Effector CD4-positive, alpha-beta T cell (primary cell): ENCODE data around the gene SGPP2.

Experiments
- DNase-seq: peaks from one replicate; pipeline ENCODE4 v3.0.0-alpha.2; 2020

SGPP2 gene

DNA sequence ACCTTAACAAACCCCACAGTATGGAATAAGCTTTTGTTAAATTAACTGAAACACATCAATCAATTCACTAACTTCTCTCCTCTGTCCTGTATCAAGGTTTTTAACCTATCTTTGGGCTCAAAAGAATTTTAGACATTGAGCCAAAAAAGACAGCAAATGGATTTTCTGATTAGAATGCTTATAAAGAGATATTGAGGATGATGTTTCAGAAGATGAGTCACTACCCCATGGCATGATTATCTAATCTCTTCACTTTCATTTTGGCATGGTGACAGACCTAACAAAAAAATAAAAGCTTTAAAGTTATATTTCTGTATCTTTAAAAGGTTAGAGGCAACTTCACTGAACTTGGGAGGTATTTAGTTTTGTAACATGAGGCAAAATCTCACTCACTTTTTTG lies 55.5 kb downstream of the SGPP2 start:
- DNase-seq: no peak

DNA sequence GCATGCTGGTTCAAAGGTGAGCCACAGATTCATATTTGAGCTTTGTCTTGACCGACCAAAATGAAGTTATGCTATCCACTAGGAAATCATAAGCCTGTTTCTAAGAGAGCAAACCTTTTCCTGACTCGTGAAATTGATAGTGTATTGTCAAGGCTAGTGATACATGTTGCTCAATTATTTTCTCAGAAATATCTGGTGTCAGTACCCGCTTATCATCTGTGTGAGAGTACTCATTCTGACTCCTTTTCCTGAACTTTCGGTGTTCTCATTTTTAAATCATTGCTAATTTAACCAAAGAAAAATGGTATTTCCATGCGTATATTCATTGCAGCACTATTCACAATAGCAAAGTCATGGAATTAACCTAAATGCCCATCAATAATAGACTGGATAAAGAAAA lies 56.2 kb downstream of the SGPP2 start:
- DNase-seq: no peak

DNA sequence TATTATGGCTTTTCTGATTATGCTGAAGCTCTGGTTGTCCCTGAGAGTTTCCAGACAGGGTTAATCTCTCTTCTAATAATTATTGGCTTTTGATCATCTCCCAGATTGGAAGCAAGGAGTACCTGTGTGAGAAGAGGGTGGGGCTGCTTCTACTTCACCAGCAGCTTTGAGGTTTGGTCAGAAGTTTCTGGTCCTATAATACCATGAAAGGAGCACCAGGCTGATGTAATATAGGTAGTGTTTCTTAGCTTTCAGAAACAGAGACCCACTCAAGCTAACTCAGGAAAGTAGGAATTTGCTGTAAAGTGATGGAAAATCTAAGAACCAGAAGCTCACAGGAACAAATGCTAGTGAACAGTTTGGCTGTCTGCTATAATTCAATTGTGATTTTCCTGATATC lies 57.6 kb downstream of the SGPP2 start:
- no peak for DNase-seq

DNA sequence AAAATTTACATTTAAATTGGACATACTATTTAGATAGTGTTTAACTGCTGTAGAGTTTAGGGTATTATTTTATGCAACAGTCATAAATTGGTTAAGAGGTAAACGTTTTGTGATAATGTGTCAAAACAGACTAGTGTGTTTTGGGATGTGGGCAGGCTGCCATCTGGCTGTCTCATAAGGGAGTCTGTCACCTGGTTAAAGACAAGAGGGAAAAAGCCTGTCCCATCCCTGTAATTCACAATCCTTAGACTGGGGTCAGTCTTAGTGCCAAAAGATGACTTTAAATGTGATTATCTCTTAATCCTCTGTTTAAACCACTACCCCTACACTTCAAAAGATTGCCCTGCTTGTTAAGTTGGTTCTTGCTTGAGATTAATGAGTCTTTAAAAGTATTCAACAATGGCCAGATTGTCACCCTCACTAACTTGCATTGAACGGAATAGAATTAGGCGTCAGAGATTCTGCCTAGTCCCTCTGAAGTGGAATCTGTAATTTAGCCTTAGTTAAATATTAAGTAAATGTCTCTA lies 59.2 kb downstream of the SGPP2 start:
- no peak for DNase-seq

DNA sequence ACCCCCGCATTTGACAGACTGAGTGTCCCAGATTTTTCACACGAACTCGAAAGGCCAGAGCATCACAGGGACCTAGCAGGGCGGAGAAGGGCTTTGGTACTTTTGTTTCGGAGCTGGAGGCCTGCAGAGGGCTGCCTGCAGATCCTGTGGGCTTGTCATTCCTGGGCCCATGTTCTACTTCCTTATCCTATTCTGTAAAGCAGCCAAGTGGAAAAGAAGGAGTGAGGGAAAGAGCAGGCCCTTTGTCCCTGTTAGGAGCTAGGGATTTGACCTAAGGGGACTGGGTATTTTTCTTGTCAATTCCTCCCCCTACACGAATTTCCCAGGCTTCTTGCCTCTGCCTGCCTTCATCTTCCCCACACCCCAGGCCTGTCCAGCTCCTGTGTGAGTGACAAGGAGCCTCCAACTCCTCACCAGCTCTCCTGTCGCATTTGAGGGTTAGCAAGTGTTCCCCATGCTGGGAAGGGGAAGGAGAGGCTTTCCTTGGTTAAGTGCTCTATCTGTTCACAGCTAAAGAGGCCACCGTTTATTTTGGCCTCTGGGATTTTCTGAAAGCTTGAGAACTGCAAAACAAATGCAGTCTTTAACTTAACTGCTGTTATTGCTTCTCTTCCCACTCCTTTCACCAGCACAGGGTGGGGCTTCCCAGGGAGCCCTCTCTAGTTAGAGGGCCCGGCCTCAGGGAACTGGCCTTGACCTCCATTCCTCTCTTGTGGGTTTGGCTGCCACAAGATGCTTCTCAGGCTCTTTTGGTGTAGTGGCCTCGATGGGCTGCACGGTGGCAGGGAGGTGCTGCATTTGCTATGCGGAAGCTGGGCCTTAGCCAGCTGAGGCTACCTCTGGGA lies 61.2 kb downstream of the SGPP2 start:
- DNase-seq: no peak

DNA sequence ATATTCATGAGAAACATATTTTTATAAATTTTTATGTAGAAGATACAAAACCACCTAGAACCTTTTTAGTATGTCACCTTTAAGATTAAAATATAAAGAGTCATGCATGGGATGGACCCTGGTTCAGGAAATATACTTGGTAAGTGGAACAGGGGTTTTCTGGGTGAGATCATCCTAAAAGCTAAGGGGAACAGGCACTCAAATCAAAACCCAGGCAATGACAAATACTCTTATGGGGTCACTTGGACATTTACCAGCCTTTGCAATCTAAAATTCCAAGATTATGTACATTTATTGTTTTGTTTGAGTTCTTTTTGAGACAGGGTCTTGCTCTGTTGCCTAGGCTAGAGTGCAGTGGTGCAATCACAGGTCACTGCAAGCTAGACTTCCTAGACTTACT lies 65.8 kb downstream of the SGPP2 start:
- no peak for DNase-seq

DNA sequence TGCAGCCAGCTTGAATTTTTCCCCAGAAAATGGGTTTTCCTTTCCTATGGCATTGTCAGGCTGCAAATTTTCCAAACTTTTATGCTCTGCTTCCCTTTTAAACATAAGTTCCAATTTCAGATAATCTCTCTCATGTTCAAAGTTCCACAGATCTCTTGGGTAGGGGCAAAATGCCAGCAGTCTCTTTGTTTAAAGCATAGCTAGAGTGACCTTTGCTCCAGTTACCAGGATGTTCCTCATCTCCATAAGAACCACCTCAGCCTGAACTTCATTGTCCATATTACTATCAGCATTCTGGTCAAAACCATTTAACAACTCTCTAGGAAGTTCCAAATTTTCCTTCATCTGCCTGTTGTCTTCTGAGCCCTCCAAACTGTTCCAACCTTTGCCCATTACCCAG lies 68.3 kb downstream of the SGPP2 start:
- no peak for DNase-seq

DNA sequence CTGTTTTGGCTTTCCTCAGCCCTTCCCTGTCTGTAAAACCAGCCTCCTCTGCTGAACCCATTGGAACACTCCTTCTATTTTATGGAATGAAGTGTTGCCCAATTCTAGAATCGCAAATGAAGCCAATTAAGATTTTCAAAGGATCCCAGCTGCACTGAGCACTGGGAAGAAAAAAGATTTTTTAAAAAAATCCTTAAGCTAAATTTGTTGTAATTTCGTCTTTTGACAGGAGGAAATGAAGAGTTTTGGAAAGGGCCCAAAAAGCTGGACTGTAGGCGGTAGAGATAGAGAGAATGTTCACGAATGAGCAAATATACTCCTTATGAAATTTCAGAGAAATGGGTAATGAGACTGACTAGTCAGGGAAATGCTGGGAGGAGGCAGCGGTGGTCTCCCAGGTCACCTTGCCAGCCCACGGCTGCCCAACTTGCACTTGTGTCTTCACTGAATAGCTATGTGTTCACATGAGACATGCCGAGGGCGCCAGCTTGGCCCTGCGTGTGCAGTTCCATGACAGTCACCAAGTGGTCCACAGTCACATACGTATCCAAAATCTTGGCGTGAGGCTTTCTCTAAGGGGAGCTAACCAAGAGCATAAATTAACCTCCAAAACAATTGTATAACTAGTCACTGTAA lies 69.9 kb downstream of the SGPP2 start:
- no peak for DNase-seq

DNA sequence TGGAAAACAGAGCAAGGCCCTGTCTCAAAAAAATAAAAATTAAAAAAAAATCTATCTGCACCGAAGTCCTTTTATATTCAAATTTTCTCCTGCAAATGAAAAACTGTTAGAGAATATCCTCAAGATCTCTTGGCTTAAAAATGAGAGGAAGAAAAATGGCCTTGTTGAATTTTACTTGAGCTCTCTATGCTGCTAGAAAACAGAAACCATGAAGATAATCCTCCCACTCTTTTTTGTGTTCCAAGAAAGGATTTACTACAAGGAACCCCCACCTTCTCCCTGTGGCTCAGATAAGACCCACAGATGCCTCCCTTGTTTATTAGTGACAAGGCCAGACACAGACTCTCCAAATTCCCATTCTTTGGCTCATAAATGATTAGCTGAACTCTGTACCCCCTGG lies 71.0 kb downstream of the SGPP2 start:
- DNase-seq: no peak

DNA sequence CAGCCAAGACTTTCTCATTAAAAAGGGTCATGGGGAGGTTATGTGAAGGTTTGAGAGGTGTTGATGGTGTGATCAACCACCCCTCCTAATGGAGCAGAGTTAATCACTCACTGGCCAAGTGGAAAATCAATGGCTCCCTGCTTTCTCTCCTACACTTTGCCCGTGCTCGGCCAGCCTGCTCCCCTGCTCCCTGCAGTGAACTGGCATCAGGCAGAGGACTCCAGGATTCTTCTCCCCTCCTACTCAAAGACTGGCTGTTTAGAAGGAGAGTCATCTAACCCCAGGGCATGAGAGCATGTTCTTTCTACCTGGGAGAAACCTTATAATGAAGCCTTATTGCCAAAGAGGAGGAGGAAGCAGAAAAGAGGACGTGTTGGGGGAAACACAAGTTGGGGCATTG lies 74.9 kb downstream of the SGPP2 start:
- no peak for DNase-seq

DNA sequence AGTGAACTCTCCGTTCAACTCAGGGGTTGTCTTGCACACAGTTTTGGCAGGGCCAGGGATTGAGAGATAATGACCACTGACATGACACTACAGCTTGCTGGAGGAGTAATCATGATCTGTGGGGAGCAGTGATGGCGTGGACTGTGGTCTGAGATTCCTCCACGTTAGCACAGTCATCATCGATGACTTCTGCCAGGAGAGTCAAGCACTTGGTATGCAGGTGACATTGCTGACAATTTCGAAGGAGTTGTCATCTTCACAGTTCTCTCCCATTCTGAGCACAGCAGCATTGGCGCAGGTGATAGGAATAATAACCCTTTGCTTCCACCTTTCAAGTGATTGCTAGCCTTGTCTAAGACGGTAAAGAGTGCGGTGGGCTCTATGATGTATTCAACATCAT lies 79.8 kb downstream of the SGPP2 start:
- no peak for DNase-seq

DNA sequence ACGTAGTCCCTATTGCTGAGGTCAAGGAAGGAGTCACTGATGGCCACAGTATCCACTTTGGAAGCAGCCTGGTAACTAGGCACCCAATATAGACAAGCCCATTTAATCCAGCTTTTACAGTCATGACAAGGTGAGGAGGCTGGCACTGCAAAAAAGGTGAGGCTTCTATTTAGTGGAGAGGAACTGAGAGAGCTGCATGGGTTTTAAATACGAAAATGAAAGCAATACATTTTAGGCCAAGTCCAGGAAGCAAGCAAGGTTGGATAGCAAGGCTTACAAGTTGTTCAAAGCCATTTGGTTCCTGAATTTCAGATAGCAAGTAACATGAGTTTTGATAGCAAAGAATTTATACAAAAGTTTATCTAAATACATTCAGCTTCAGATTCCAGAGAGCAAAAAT lies 80.4 kb downstream of the SGPP2 start:
- no peak for DNase-seq

DNA sequence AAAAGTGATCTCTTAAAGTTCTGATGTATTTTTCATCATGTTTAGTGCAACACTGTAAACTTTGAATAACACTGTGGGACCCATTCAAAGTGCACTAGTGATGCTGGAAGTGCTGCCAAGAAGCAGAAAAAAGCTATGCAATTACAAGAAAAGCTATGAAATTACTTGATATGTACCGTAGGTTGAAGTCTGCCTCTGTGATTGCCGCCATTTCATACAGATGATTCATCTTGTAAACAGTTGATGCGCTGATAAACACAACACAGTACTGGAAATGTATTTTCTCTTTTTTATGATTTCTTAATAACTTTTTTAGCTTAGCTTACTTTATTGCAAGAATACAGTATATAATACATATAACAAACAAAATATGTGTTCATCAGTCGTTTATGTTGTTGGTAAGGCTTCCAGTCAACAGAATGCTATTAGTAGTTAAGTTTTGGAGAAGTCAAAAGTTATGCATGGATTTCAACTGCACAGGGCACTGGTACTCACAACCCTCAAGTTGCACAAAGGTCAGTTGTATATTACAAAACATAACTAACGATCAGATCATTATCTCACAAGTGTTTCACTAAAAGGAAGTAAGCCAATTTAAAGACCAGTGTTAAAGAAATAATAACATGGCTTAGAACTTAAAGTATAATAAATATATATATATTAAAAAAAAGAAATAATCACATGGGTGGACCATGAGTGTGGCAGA lies 82.0 kb downstream of the SGPP2 start:
- DNase-seq: no peak

DNA sequence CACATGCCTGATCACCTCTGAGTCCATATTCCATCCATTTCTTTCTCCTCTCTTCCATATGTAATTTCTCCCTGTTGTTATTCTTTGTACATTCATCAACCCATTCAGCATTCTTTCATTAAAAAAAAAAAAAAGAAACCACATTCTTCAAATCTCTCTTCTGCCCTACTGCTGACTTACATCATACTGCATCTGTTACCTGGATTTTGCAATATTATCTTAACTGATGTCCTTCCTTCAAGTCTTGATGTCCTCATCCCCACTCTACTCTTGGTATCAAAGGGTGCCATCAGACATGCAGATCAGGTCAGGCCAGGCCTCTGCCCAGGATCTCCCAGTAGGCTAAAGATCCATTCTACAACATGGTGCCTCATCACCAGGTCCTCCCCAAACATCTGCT lies 90.6 kb downstream of the SGPP2 start:
- no peak for DNase-seq

DNA sequence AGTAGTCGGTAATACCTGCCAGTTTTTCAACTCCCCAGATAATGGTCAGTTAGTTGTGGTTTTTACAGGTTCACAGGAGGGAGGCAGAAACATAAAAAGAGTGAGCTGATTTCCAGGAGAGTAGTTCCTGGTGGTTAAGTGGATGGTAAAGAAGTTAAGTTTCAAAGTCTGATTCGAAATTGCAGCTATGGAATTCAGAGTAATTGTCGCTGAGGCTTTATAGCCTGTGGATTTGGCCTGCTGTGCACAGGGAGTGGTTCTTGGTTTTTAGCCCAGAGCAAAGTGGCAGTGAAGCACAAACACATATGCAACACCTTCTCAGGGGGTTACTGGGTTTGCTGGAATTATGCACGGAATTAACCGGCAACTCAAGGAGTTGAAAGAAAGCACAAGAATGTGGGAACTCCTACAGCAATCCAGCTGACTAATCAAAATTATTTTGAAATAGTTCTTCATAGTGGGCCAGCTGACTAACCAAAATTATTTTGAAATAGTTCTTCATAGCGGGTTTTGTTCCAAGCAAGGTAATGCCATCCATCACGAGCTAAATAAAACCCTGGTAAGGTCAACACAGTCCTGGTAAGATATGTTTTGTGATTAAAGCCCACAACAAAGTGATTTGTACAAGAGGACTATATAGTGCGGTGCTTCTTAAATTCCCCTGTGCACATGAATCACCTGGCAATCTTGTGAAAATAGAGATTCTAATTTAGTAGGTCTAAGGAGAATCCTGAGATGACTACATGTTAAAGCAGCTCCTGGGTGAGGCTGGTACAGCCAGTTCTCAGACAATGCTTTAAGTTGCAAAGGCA lies 94.4 kb downstream of the SGPP2 start:
- no peak for DNase-seq

DNA sequence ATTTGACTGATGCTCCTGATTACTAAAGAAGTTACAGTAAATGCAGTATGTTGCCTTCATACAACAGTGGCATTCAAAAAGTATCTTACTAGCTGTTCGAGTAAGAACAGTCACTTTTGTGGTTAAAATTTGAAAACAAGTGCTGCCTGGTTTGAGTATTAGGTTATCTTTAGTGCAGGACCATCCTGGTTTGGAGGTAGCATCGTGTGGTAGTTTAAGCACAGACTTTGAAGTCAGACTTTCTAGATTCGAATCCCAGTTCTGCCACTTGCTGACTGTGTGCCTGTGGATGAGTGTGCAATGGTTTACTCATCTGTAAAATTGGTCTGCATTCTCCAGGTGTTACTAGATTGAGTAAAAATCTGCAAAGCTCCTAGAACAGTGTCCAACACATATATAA lies 96.8 kb downstream of the SGPP2 start:
- no peak for DNase-seq

DNA sequence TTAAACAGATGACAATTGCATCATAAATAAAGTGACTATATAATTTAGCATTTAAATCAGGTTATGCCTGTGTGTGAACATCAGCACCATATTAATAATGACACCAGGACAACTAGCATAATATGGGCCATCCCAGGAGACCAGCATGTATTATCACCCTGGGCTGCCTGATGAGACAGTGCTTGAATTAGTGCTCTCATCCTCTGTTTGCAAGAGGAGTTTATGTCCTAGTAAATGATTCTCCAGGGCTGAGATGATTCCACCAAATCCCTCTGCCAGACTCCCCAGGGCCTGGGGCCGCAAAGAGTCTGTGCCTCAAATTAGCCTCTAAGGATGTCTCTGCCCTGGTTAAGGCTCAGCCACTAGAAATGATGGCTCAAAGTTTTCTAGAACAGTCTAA lies 97.7 kb downstream of the SGPP2 start:
- DNase-seq: no peak

DNA sequence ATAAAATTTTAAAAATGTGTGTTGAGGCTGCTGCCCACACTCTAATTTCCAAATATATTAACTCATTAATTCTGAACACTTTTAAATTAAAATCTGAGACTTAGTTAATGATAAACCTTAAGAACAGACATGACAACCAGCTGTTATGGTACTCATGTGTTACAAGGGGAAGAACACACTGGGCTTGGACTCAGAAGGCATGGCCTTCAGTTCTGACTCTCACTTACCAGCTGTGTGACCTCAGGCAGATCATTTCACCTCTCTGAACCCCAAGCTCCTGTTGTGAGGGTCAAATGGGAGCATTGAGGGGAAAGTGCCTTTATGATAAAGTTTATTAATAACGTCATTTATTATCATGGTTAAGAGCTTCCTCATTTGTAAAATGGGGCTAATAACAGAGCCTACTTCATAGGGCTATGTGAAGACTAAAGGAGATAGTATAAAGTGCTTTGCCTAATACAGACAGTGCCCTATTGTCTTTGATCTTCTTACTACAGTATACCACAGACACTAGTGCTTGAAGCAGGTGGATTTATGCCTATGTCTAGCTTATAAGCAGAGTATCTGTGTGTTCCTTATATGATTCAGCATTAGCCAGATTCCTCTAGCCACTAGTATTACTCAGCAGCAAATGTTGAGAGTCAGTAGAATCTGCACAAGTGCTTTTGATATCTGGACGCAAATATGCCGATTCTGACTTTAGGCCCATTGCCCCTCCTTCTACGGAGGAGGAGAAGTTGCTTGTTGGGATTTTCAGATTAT lies 99.6 kb downstream of the SGPP2 start:
- DNase-seq: no peak

DNA sequence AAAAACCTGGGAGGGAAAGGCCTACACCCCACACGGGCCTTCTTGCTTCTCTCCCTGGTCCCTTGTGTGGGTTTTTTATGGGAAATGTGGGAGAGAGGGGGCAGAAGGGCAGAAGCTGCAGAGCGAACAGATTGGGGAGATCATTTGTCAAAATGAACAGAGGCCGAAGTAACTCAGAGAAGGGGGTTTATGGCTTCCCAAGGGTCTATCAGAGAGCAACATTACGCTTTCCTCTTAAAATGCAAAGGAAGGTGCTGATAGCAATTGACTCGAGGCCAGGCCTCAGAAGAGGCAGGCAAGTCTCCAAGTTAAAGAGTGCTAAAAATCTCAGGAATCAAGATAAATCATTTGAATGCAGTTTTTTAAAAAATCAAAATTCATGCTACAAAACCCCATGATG lies 101.5 kb downstream of the SGPP2 start:
- no peak for DNase-seq

DNA sequence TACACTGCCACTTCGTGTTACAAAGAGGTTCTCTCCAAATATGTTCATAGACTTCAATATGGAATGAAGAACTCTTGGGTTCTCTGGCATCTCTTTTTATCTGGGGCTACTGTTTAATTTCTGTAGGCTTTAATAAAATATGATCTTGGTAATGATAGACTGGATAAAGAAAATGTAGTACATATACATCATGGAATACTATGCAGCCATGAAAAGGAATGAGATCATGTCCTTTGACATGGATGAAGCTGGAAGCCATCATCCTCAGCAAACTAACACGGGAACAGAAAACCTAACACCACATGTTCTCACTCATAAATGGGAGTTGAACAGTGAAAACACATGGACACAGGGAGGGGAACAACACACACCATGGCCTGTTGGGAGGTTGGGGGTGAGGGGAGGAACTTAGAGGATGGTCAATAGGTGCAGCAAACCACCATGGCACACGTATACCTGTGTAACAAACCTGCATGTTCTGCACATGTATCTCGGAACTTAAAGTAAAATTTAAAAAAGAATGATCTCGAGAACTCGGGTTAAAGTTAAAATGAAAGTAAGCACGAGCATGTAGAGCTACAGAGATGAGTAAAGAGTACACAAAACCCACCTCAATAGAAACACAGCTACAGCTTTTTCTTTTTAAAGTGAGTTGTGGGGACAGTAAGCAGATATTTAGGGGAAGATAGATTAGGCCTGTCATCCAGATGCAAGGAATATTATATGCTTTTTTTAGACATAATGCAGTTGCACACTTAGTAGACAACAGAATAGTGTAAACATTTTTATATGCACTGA lies 102.3 kb downstream of the SGPP2 start:
- no peak for DNase-seq

DNA sequence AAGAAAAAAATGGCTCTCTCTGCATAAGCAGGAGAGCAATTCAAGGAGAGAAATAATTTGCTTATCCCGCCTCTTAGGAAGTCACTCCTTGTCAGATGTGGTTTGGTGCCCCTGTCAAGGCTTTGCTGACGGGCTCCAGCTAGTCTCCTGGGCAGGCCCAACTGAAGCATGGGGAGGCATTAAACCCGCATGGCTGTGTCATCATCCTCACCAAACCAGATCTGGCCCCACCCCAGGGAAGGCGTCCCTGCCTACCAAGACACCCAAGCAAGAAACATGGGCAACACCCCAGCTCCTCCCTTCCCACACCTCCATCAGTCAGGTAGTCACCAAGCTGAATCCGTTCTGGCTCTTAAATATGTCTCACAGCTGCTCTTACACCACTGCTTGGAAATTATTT lies 108.0 kb downstream of the SGPP2 start:
- DNase-seq: no peak
